GM18502 (cell line): ENCODE data around the gene MEGF6.
"Not testable (repeated sequence)": the region's sequence is repeated elsewhere in the genome, so short reads cannot be mapped to it uniquely, and the experiment has no call there.

ENCODE experiments used
- ATAC-seq: cut with Tn5 transposase; IDR thresholded peaks from one replicate; pipeline ENCODE4 v1.9.1; 2021; ENCODE audit warnings: mild to moderate bottlenecking; ENCODE audit not compliant: unreplicated experiment, poor library complexity

Gene MEGF6

GRCh38 chr1:3596663-3597598 is 14.4 kb downstream of the MEGF6 start:
- ATAC-seq = no peak

- ATAC-seq = no peak
Measured at GRCh38 chr1:3595949-3596348, 15.4 kb downstream of the MEGF6 start.

- ATAC-seq = no peak
Measured at GRCh38 chr1:3594706-3595377, 16.5 kb downstream of the MEGF6 start.

- ATAC-seq = no peak
Measured at GRCh38 chr1:3593745-3594144, 17.6 kb downstream of the MEGF6 start.

GRCh38 chr1:3593334-3593733 is 18.0 kb downstream of the MEGF6 start:
- no peak for ATAC-seq

- ATAC-seq = no peak
Measured at GRCh38 chr1:3590951-3591865, 20.1 kb downstream of the MEGF6 start.

GRCh38 chr1:3590139-3590763 is 21.1 kb downstream of the MEGF6 start:
- ATAC-seq = no peak

GRCh38 chr1:3588395-3588794 is 22.9 kb downstream of the MEGF6 start:
- ATAC-seq = no peak

GRCh38 chr1:3586986-3587759 is 24.1 kb downstream of the MEGF6 start:
- ATAC-seq = no peak

- ATAC-seq = no peak
Measured at GRCh38 chr1:3585940-3586568, 25.3 kb downstream of the MEGF6 start.

- not testable (repeated sequence) for ATAC-seq
Measured at GRCh38 chr1:3585353-3585868, 25.9 kb downstream of the MEGF6 start.

- no peak for ATAC-seq
Measured at GRCh38 chr1:3584915-3585314, 26.4 kb downstream of the MEGF6 start.

- ATAC-seq = not testable (repeated sequence)
Measured at GRCh38 chr1:3583751-3584150, 27.6 kb downstream of the MEGF6 start.

GRCh38 chr1:3581296-3582036 is 29.8 kb downstream of the MEGF6 start:
- ATAC-seq = no peak

GRCh38 chr1:3580231-3580630 is 31.1 kb downstream of the MEGF6 start:
- ATAC-seq = no peak

GRCh38 chr1:3579626-3580025 is 31.7 kb downstream of the MEGF6 start:
- no peak for ATAC-seq

- ATAC-seq = no peak
Measured at GRCh38 chr1:3578906-3579305, 32.4 kb downstream of the MEGF6 start.

- ATAC-seq = no peak
Measured at GRCh38 chr1:3578433-3578805, 32.9 kb downstream of the MEGF6 start.
